Common myeloid progenitor, CD34-positive (primary cell): Measurements from ENCODE around the gene CAPN14.

Experiments used
- CTCF ChIA-PET: fragments of 350-600 bp; sonication (Branson Sonifier 250); formaldehyde crosslinking; loops from one replicate; lab custom pipeline; 2021; ENCODE audit warnings: antibody characterized with exemption; lab: Charles Lee
- POLR2A ChIA-PET: fragments of 350-600 bp; sonication (Branson Sonifier 250); formaldehyde crosslinking; loops from one replicate; lab custom pipeline; 2021; ENCODE audit warnings: antibody characterized with exemption; lab: Charles Lee
- DNase-seq, 3 donors: peaks; one replicate each; pipeline versions ENCODE4 v3.0.0 to v3.0.0-alpha.2; 2013
- H3K27ac ChIP-seq, 2 experiments: 1 replicate in 1 of 2; 2 replicates in 1 of 2; pipeline ENCODE4 v1.7.0; 2013; ENCODE audit warnings: inconsistent platforms in 2 of 2, low read length in 2 of 2, mild to moderate bottlenecking in 2 of 2, low read depth in 1 of 2, moderate library complexity in 1 of 2; ENCODE audit not compliant: severe bottlenecking in 2 of 2, insufficient read depth in 1 of 2, poor library complexity in 1 of 2
- H3K27me3 ChIP-seq, 5 experiments: replicated peaks in 2 of 5; 1 replicate in 3 of 5; 2 replicates in 2 of 5; pipeline versions ENCODE4 v1.6.1 to v1.7.0; 2013; ENCODE audit warnings: low read length in 4 of 5, mild to moderate bottlenecking in 2 of 5, moderate library complexity in 2 of 5, inconsistent platforms in 1 of 5; ENCODE audit not compliant: insufficient read depth in 5 of 5, control insufficient read depth in 4 of 5
- H3K36me3 ChIP-seq, 4 experiments: 1 replicate in 2 of 4; 2 replicates in 2 of 4; pipeline versions ENCODE4 v1.6.1 to v1.7.0; 2013; ENCODE audit warnings: low read length in 3 of 4, control low read depth in 1 of 4, mild to moderate bottlenecking in 1 of 4; ENCODE audit not compliant: control insufficient read depth in 4 of 4, insufficient read depth in 4 of 4
- H3K4me1 ChIP-seq, 4 experiments: 1 replicate in 3 of 4; 2 replicates in 1 of 4; pipeline versions ENCODE4 v1.6.1 to v1.7.1; 2013; ENCODE audit warnings: low read length in 3 of 4, mild to moderate bottlenecking in 3 of 4, control low read depth in 1 of 4, inconsistent platforms in 1 of 4, moderate library complexity in 1 of 4; ENCODE audit not compliant: control insufficient read depth in 4 of 4, insufficient read depth in 4 of 4; ENCODE audit errors: control extremely low read depth in 1 of 4
- H3K4me3 ChIP-seq, 7 experiments: 1 replicate in 4 of 7; 2 replicates in 3 of 7; pipeline versions ENCODE4 v1.5.1 to v1.7.0; 2013; ENCODE audit warnings: mild to moderate bottlenecking in 7 of 7, low read length in 6 of 7, moderate library complexity in 6 of 7, inconsistent platforms in 2 of 7, low read depth in 2 of 7, control low read depth in 1 of 7; ENCODE audit not compliant: insufficient read depth in 4 of 7, control insufficient read depth in 1 of 7; ENCODE audit errors: extremely low read depth in 1 of 7
- H3K9me3 ChIP-seq, 5 experiments: 1 replicate in 4 of 5; 2 replicates in 1 of 5; pipeline versions ENCODE4 v1.6.1 to v1.7.1; 2013; ENCODE audit warnings: low read length in 4 of 5, mild to moderate bottlenecking in 2 of 5, inconsistent platforms in 1 of 5, low read depth in 1 of 5, moderate library complexity in 1 of 5; ENCODE audit not compliant: control insufficient read depth in 4 of 5, insufficient read depth in 2 of 5; ENCODE audit errors: control extremely low read depth in 1 of 5
- WGBS: methylation state at CpG from one replicate; pipeline ENCODE4 v1.1.5; 2013; ENCODE audit not compliant: insufficient coverage; 5-methylcytosine and 5-hydroxymethylcytosine counted together

CAPN14 gene

GRCh38 chr2:31197669-31198068 is 19.6 kb downstream of the CAPN14 start:
- DNase-seq = no peak
- ChIA-PET CTCF (interaction anchor here (0.7 kb wide), 1 partner anchor 28 kb away, joined by 3 read pairs; no protein-coding TSS in a partner anchor), POLR2A (no interaction called here)
- Histone ChIP-seq H3K9me3 (no peaks in the 10 kb centered on the region), H3K27me3 (no peaks in the 10 kb centered on the region), H3K36me3 (peaks cover 0 to 18% (median 0%) of the 10 kb centered on the region in 4 experiments), H3K27ac (no peak overlapping the region), H3K4me1 (no peaks in the 10 kb centered on the region), H3K4me3 (no peak overlapping the region)
- WGBS = 100% methylated on average over 2 of the region's 2 CpGs

GRCh38 chr2:31197166-31197565 is 20.1 kb downstream of the CAPN14 start:
- Histone ChIP-seq H3K4me3 (no peak overlapping the region), H3K27me3 (no peaks in the 10 kb centered on the region), H3K36me3 (peaks cover 0 to 21% (median under 1%) of the 10 kb centered on the region in 4 experiments), H3K9me3 (no peaks in the 10 kb centered on the region), H3K4me1 (no peaks in the 10 kb centered on the region), H3K27ac (no peak overlapping the region)
- WGBS = 100% methylated on average over 2 of the region's 4 CpGs
- no peak for DNase-seq
- ChIA-PET CTCF (no interaction called here), POLR2A (no interaction called here)

- H3K9me3 ChIP-seq = no peaks in the 10 kb centered on the region
- no peaks in the 10 kb centered on the region for H3K4me1 ChIP-seq
- no peak for DNase-seq
- POLR2A ChIA-PET = no interaction called here
- CTCF ChIA-PET = no interaction called here
- H3K27ac ChIP-seq = no peak overlapping the region
- no peaks in the 10 kb centered on the region for H3K27me3 ChIP-seq
- H3K36me3 ChIP-seq = peaks cover 0 to 21% (median 1%) of the 10 kb centered on the region in 4 experiments
- 100% methylated on average over 1 of the region's 2 CpGs for WGBS
- H3K4me3 ChIP-seq = no peak overlapping the region
These were observed 20.7 kb downstream of the CAPN14 start for GRCh38 chr2:31196622-31197021.

- Histone ChIP-seq H3K36me3 (peaks cover 0 to 19% (median 1%) of the 10 kb centered on the region in 4 experiments), H3K9me3 (no peaks in the 10 kb centered on the region), H3K27ac (no peak overlapping the region), H3K4me3 (no peak overlapping the region), H3K4me1 (no peaks in the 10 kb centered on the region), H3K27me3 (no peaks in the 10 kb centered on the region)
- POLR2A ChIA-PET = no interaction called here
- DNase-seq = no peak
- CTCF ChIA-PET = interaction anchor here (1.2 to 1.5 kb wide), 3 partner anchors 15 to 99 kb away, joined by 3 to 5 read pairs (median 4); no protein-coding TSS in a partner anchor
- 100% methylated on average over 4 of the region's 4 CpGs for WGBS
These were observed 23.5 kb downstream of the CAPN14 start for GRCh38 chr2:31193806-31194205.

- Histone ChIP-seq H3K27me3 (no peaks in the 10 kb centered on the region), H3K27ac (no peak overlapping the region), H3K4me3 (no peak overlapping the region), H3K4me1 (no peaks in the 10 kb centered on the region), H3K9me3 (no peaks in the 10 kb centered on the region), H3K36me3 (peaks cover 0 to 19% (median 1%) of the 10 kb centered on the region in 4 experiments)
- no peak for DNase-seq
- CTCF ChIA-PET = interaction anchor here (1.2 to 1.5 kb wide), 2 partner anchors 23 to 100 kb away, joined by 4 to 5 read pairs; no protein-coding TSS in a partner anchor
- 96% methylated on average over 12 of the region's 12 CpGs for WGBS
- POLR2A ChIA-PET = no interaction called here
These were observed 24.4 kb downstream of the CAPN14 start for GRCh38 chr2:31192851-31193392.

- CTCF ChIA-PET = interaction anchor here (1.2 kb wide), 1 partner anchor 22 kb away, joined by 4 read pairs; no protein-coding TSS in a partner anchor
- no peak for DNase-seq
- Histone ChIP-seq H3K36me3 (peaks cover 0 to 19% (median 1%) of the 10 kb centered on the region in 4 experiments), H3K9me3 (no peaks in the 10 kb centered on the region), H3K4me1 (no peaks in the 10 kb centered on the region), H3K4me3 (no peak overlapping the region), H3K27ac (no peak overlapping the region), H3K27me3 (no peaks in the 10 kb centered on the region)
- WGBS = 95% methylated on average over 2 of the region's 2 CpGs
- POLR2A ChIA-PET = no interaction called here
These were observed 24.9 kb downstream of the CAPN14 start for GRCh38 chr2:31192396-31192795.

- ChIA-PET CTCF (no interaction called here), POLR2A (no interaction called here)
- Histone ChIP-seq H3K36me3 (peaks cover 0 to 16% (median 1%) of the 10 kb centered on the region in 4 experiments), H3K4me1 (no peaks in the 10 kb centered on the region), H3K27me3 (no peaks in the 10 kb centered on the region), H3K4me3 (no peak overlapping the region), H3K9me3 (no peaks in the 10 kb centered on the region), H3K27ac (no peak overlapping the region)
- no peak for DNase-seq
- 97% methylated on average over 11 of the region's 11 CpGs for WGBS
These were observed 25.4 kb downstream of the CAPN14 start for GRCh38 chr2:31191931-31192330.
